Endothelial cell of umbilical vein (primary cell): Measurements from ENCODE around the gene SLC47A2.

Experiments
- EZH2 ChIP-seq: IDR thresholded peaks from 2 replicates; pipeline ENCODE4 v1.6.1; 2012; ENCODE audit warnings: borderline replicate concordance, low read depth, mild to moderate bottlenecking, moderate library complexity, low read length, inconsistent platforms; ENCODE audit not compliant: severe bottlenecking
- GATA2 ChIP-seq: IDR thresholded peaks from 2 replicates; pipeline ENCODE4 v1.7.0; 2011; ENCODE audit warnings: low read depth, mild to moderate bottlenecking, moderate library complexity, mixed read lengths, low read length; ENCODE audit not compliant: insufficient read length, insufficient read depth
- JUN ChIP-seq: IDR thresholded peaks from 2 replicates; pipeline ENCODE4 v1.6.1; 2011; ENCODE audit warnings: borderline replicate concordance, low read depth; ENCODE audit not compliant: insufficient read length, insufficient read depth
- MYC ChIP-seq: IDR thresholded peaks from one replicate; pipeline ENCODE4 v1.6.1; 2011; ENCODE audit warnings: mild to moderate bottlenecking, low read depth, low read length
- POLR2A ChIP-seq: IDR thresholded peaks from 2 replicates; pipeline ENCODE4 v1.6.1; 2012; ENCODE audit warnings: low read depth, mild to moderate bottlenecking, control low read depth, low read length
- POLR2AphosphoS5 ChIP-seq: IDR thresholded peaks from 2 replicates; pipeline ENCODE4 v1.6.1; 2012; ENCODE audit warnings: low read depth, mild to moderate bottlenecking, control low read depth, low read length, moderate library complexity; ENCODE audit not compliant: insufficient read depth
- TF ChIP-seq, protein P1 (sequence below), 2 donors: IDR thresholded peaks; 1 replicate in 1 of 2; 2 replicates in 1 of 2; pipeline ENCODE4 v1.5.1; 2011; ENCODE audit warnings: low read length in 2 of 2, mild to moderate bottlenecking in 2 of 2, moderate library complexity in 2 of 2, control low read depth in 1 of 2, inconsistent platforms in 1 of 2, low read depth in 1 of 2; ENCODE audit not compliant: insufficient read depth in 1 of 2; ENCODE audit errors: extremely low read depth in 1 of 2
- TF ChIP-seq, protein P2 (sequence below): IDR thresholded peaks from 2 replicates; pipeline ENCODE4 v1.6.1; 2011; ENCODE audit not compliant: insufficient read depth, insufficient read length

DNA sequence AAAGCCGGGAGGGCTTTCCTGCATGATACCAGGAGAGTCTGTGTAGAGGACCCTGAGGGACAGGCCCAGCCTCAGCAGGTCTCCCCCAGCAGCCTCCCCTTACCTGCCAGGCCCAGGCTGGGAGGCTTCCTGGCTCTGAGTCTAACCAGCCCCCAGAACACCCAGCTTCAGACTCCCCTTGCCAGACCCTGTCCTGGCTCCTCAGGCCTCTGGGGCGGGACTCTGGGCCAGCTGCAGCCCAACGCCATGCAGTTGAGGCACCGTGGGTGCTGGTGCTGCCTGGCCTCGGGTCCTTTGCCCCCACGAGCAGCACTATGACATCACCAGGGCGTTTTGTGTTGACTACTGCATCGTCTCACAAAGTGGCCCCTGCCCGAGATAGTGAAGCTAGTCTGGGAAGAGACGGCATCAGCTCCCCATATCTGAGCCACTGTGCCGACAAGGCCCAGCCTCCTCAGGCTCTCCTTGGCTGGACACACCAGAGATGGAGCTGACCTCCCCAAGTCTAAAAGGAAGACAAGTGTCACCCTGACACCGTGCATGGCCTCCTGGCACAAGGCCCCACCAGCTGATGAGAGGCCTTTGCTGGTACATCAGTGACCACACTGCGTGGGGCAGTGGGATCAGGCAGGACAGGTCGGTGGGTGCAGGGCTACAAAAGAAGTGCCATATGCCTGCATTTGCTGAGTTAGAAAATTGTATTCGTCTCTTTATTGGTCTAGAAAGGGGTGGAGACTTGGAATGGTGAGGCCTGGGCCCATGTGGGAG is 21.1 kb upstream of the SLC47A2 start:
- TF ChIP-seq, protein P1, sequence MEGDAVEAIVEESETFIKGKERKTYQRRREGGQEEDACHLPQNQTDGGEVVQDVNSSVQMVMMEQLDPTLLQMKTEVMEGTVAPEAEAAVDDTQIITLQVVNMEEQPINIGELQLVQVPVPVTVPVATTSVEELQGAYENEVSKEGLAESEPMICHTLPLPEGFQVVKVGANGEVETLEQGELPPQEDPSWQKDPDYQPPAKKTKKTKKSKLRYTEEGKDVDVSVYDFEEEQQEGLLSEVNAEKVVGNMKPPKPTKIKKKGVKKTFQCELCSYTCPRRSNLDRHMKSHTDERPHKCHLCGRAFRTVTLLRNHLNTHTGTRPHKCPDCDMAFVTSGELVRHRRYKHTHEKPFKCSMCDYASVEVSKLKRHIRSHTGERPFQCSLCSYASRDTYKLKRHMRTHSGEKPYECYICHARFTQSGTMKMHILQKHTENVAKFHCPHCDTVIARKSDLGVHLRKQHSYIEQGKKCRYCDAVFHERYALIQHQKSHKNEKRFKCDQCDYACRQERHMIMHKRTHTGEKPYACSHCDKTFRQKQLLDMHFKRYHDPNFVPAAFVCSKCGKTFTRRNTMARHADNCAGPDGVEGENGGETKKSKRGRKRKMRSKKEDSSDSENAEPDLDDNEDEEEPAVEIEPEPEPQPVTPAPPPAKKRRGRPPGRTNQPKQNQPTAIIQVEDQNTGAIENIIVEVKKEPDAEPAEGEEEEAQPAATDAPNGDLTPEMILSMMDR (IDR thresholded peaks at IDR 0.05; ENCODE audit: extremely low read depth in 1 of 2, insufficient read depth in 1 of 2, low read depth in 1 of 2, low read length in 2 of 2) = no peak
- TF ChIP-seq EZH2 (no peak), POLR2A (no peak), JUN (no peak), GATA2 (no peak), POLR2AphosphoS5 (no peak), MYC (no peak)
- TF ChIP-seq, protein P2, sequence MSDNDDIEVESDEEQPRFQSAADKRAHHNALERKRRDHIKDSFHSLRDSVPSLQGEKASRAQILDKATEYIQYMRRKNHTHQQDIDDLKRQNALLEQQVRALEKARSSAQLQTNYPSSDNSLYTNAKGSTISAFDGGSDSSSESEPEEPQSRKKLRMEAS = no peak
